ENCODE measurements around the gene RABEP2. TPM values are rescaled to one million over a fixed set of nuclear protein-coding genes. Genes with fewer than 3 reads are reported as not detected.

RABEP2 gene
- total and polyA plus RNA-seq, 9 of the 15 experiments (the other 6 are each of a cell fraction or from before 2014, with no cell fraction given): 0.15 to 13.4 (median 3.5) TPM

DNA sequence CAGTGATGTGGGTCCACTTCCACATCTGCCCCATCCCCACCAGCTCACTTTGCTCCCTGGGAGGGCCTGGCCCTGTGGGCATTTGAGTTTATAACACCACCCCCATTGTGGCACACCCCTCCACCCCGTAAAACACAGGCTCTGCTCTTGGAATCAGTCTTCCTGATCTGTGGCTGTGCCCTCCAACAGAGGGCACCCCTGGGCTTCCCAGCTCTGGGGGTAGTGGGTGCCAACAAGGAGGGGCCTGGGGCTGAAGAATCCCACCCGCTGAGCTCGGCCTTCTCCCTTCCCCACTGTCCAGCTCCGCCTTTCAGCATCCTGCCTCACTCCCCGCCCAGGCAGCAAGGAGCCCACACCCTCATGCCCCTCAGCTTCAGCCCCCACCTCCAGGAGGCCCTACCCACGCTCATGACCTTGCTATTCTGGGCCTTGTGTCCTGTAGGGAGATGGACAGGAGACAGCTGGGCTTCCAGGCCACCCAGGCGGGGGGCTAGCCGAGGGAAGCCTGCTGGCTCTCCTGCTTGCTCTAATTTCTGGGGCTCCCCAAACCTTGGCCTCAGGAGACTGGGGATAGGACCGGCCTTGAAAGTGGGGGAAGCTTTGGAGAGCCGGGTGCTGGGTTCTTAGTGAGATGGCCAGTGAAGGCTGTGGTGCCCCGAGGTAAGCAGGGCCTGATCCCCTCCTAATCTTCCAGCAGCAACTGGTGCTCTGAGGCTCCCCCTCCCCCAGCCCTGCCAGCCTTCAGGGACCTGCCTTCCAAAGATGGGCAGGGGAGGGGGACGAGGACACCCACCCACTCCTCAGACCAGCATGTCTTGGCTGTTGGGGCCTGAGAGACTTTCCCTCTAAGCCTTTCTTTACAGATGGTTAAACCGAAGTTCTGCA lies 49.7 kb downstream of the RABEP2 start:
- no peaks in the 10 kb centered on the region for H3K9me1 ChIP-seq (ENCODE audit: control insufficient read depth, insufficient read depth, low read length)
- ChIA-PET POLR2A (interaction anchor here (0.6 to 6.9 kb wide), 3 partner anchors 9 to 1173 kb away, joined by 3 to 58 read pairs (median 8); partner anchors contain the start of gene SH2B1), CTCF (ENCODE audit: low intra/inter-chr PET ratio) (no interaction called here)
- 63% methylated on average over 8 of the region's 13 CpGs for WGBS (ENCODE audit: insufficient coverage, low coverage, missing lambda C conversion rate)
- H3K79me2 ChIP-seq (ENCODE audit: control insufficient read depth, insufficient read depth, low read length): peaks cover 9% of the 10 kb centered on the region
- no peak overlapping the region for H3K4me2 ChIP-seq (ENCODE audit: insufficient read depth, low read length)
- H3K4me3 ChIP-seq: no peak overlapping the region
- DNase-seq (ENCODE audit: extremely low read depth in 1 of 4, low spot score in 3 of 4) (peak in 1 of 4 experiments; percentile 14), ATAC-seq (no peak), FAIRE-seq (no peak)
- TF ChIP-seq, protein P1, sequence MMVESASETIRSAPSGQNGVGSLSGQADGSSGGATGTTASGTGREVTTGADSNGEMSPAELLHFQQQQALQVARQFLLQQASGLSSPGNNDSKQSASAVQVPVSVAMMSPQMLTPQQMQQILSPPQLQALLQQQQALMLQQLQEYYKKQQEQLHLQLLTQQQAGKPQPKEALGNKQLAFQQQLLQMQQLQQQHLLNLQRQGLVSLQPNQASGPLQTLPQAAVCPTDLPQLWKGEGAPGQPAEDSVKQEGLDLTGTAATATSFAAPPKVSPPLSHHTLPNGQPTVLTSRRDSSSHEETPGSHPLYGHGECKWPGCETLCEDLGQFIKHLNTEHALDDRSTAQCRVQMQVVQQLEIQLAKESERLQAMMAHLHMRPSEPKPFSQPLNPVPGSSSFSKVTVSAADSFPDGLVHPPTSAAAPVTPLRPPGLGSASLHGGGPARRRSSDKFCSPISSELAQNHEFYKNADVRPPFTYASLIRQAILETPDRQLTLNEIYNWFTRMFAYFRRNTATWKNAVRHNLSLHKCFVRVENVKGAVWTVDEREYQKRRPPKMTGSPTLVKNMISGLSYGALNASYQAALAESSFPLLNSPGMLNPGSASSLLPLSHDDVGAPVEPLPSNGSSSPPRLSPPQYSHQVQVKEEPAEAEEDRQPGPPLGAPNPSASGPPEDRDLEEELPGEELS (CRISPR knock-in tag; IDR thresholded peaks at IDR 0.05; ENCODE audit: borderline replicate concordance): no peak
- TF ChIP-seq TFAM (CRISPR knock-in tag; conservative IDR thresholded peaks at IDR 0.05) (no peak), SRF (CRISPR knock-in tag; IDR thresholded peaks at IDR 0.05) (no peak), TAF15 (IDR thresholded peaks at IDR 0.05; ENCODE audit: low read depth, low read length) (no peak), POLR2G (IDR thresholded peaks at IDR 0.05; ENCODE audit: low read depth, low read length) (peak; percentile 61), ZNF24 (IDR thresholded peaks at IDR 0.05) (no peak), ELF1 (tag; IDR thresholded peaks at IDR 0.05) (no peak), STAT5B (CRISPR knock-in tag; IDR thresholded peaks at IDR 0.05) (no peak)
- TF ChIP-seq, protein P2, sequence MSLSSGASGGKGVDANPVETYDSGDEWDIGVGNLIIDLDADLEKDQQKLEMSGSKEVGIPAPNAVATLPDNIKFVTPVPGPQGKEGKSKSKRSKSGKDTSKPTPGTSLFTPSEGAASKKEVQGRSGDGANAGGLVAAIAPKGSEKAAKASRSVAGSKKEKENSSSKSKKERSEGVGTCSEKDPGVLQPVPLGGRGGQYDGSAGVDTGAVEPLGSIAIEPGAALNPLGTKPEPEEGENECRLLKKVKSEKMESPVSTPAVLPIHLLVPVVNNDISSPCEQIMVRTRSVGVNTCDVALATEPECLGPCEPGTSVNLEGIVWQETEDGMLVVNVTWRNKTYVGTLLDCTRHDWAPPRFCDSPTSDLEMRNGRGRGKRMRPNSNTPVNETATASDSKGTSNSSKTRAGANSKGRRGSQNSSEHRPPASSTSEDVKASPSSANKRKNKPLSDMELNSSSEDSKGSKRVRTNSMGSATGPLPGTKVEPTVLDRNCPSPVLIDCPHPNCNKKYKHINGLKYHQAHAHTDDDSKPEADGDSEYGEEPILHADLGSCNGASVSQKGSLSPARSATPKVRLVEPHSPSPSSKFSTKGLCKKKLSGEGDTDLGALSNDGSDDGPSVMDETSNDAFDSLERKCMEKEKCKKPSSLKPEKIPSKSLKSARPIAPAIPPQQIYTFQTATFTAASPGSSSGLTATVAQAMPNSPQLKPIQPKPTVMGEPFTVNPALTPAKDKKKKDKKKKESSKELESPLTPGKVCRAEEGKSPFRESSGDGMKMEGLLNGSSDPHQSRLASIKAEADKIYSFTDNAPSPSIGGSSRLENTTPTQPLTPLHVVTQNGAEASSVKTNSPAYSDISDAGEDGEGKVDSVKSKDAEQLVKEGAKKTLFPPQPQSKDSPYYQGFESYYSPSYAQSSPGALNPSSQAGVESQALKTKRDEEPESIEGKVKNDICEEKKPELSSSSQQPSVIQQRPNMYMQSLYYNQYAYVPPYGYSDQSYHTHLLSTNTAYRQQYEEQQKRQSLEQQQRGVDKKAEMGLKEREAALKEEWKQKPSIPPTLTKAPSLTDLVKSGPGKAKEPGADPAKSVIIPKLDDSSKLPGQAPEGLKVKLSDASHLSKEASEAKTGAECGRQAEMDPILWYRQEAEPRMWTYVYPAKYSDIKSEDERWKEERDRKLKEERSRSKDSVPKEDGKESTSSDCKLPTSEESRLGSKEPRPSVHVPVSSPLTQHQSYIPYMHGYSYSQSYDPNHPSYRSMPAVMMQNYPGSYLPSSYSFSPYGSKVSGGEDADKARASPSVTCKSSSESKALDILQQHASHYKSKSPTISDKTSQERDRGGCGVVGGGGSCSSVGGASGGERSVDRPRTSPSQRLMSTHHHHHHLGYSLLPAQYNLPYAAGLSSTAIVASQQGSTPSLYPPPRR (CRISPR knock-in tag; IDR thresholded peaks at IDR 0.05; ENCODE audit: borderline replicate concordance): no peak
- H3K27ac ChIP-seq (ENCODE audit: extremely low read depth, low read depth, low read length): peak overlapping the region; percentile 16; the same call in 1 of the 3 replicates
- intact Hi-C loops (cut with micrococcal nuclease) (no loop called here), in situ Hi-C loops (cut with MboI) (no loop called here)
- H3K36me3 ChIP-seq (ENCODE audit: control insufficient read depth, insufficient read depth, low read length): peaks cover 42% of the 10 kb centered on the region; the same call in 2 of the 3 replicates
- H4K20me1 ChIP-seq (replicated peaks; ENCODE audit: control insufficient read depth, insufficient read depth, low read length): no peaks in the 10 kb centered on the region
- H3K9me3 ChIP-seq (replicated peaks; ENCODE audit: control insufficient read depth, insufficient read depth, low read depth, low read length): no peaks in the 10 kb centered on the region
- H2AFZ ChIP-seq (ENCODE audit: low read depth, low read length): no peak overlapping the region
- peaks cover 6 to 63% of the 10 kb centered on the region in 2 experiments; a peak in 4 of 5 replicates for H3K4me1 ChIP-seq (replicated peaks in 1 of 2; ENCODE audit: control insufficient read depth in 2 of 2, insufficient read depth in 2 of 2, low read length in 2 of 2)
- peak overlapping the region in 1 of 2 experiments; percentile 23; a peak in 2 of 4 replicates for H3K9ac ChIP-seq (ENCODE audit: insufficient read depth in 1 of 2, low read depth in 2 of 2, low read length in 2 of 2)
- BruUV-seq (replicated peaks): no TSS peak
- no peaks in the 10 kb centered on the region; a peak in 1 of 5 replicates for H3K27me3 ChIP-seq (ENCODE audit: control insufficient read depth in 2 of 2, insufficient read depth in 2 of 2, low read length in 2 of 2)
